Measurements from ENCODE around the gene UBE2G1. TPM values are rescaled to one million over a fixed set of nuclear protein-coding genes. Genes with fewer than 3 reads are reported as not detected.
A peak's percentile ranks its signal among the peaks of the same experiment; 100 is the strongest.
"Not testable (repeated sequence)": the region's sequence is repeated elsewhere in the genome, so short reads cannot be mapped to it uniquely, and the experiment has no call there.

UBE2G1 gene
- polyA plus RNA-seq, 1 experiment = 51.5 TPM

DNA sequence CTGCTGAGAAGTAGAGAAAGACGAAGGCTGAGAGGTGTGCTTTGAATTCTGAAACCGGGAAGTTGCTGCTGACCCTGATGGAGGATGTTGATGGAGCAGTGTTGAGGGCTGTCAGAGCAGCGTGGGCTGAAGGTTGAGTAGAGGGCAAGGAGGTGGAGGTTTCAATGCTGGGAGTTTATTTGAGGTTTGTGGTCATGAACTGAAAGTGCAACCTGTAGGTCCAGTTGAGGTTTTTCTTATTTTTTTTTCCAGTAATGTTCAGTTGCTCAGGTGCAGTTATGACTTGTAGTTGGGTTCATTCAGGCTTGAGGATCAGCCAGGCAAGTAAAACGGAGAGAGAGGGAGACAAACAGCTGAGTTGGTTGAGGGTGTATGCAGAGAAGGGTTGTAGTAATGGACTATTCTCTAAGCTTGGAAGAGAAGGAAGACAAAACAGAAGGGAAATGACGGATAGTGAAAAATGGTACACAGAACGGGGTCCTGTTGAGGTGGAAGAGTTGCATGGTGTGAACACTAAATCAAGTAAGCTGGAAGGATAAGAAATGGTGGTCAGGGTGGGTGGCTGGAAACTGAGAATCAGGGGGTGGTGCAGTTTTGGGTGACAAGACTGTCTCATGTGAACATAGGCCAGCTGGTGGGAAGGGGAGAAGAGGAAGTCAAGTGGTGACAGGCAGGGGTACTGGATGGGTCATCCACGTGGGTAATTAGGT, 8.7 kb upstream of the UBE2G1 start:
- Histone ChIP-seq H3K4me3 (ENCODE audit: low read depth, low read length) (no peak overlapping the region), H3K27me3 (ENCODE audit: control insufficient read depth, insufficient read depth, low read length) (peaks cover 3% of the 10 kb centered on the region), H3K9me3 (ENCODE audit: control insufficient read depth, insufficient read depth, low read length) (no peaks in the 10 kb centered on the region), H3K27ac (ENCODE audit: low read depth, low read length) (no peak overlapping the region)
- CTCF ChIA-PET = no interaction called here
- TF ChIP-seq, protein P1, sequence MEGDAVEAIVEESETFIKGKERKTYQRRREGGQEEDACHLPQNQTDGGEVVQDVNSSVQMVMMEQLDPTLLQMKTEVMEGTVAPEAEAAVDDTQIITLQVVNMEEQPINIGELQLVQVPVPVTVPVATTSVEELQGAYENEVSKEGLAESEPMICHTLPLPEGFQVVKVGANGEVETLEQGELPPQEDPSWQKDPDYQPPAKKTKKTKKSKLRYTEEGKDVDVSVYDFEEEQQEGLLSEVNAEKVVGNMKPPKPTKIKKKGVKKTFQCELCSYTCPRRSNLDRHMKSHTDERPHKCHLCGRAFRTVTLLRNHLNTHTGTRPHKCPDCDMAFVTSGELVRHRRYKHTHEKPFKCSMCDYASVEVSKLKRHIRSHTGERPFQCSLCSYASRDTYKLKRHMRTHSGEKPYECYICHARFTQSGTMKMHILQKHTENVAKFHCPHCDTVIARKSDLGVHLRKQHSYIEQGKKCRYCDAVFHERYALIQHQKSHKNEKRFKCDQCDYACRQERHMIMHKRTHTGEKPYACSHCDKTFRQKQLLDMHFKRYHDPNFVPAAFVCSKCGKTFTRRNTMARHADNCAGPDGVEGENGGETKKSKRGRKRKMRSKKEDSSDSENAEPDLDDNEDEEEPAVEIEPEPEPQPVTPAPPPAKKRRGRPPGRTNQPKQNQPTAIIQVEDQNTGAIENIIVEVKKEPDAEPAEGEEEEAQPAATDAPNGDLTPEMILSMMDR (IDR thresholded peaks at IDR 0.05; ENCODE audit: low read depth, low read length) = no peak
- no peak for DNase-seq (ENCODE audit: low read depth, low spot score)
- POLR2A ChIA-PET = no interaction called here

GRCh38 chr17:4369557-4370230, 3.2 kb upstream of the UBE2G1 start:
- no peaks in the 10 kb centered on the region for H3K27me3 ChIP-seq (ENCODE audit: control insufficient read depth, insufficient read depth, low read length)
- ChIA-PET CTCF (no interaction called here), POLR2A (interaction anchor here (0.5 kb wide), 1 partner anchor 226 kb away, joined by 3 read pairs; no protein-coding TSS in a partner anchor)
- DNase-seq (ENCODE audit: low read depth, low spot score) = no peak
- H3K9me3 ChIP-seq (ENCODE audit: control insufficient read depth, insufficient read depth, low read length) = no peaks in the 10 kb centered on the region; the same call in 1 of the 2 replicates
- no peak overlapping the region for H3K4me3 ChIP-seq (ENCODE audit: low read depth, low read length)
- H3K27ac ChIP-seq (ENCODE audit: low read depth, low read length) = no peak overlapping the region
- TF ChIP-seq, protein P1 (IDR thresholded peaks at IDR 0.05; ENCODE audit: low read depth, low read length) = no peak

- Histone ChIP-seq H3K27me3 (ENCODE audit: control insufficient read depth, insufficient read depth, low read length) (no peaks in the 10 kb centered on the region), H3K9me3 (ENCODE audit: control insufficient read depth, insufficient read depth, low read length) (no peaks in the 10 kb centered on the region; the same call in 1 of the 2 replicates), H3K27ac (ENCODE audit: low read depth, low read length) (no peak overlapping the region), H3K4me3 (ENCODE audit: low read depth, low read length) (no peak overlapping the region)
- no peak for DNase-seq (ENCODE audit: low read depth, low spot score)
- ChIA-PET CTCF (no interaction called here), POLR2A (no interaction called here)
- TF ChIP-seq, protein P1 (IDR thresholded peaks at IDR 0.05; ENCODE audit: low read depth, low read length) = no peak
These were observed 1.9 kb upstream of the UBE2G1 start for GRCh38 chr17:4368341-4368740.

- POLR2A ChIA-PET = interaction anchor here (1.5 kb wide), 1 partner anchor 137 kb away, joined by 3 read pairs; no protein-coding TSS in a partner anchor
- not testable (repeated sequence) for H3K27me3 ChIP-seq (ENCODE audit: control insufficient read depth, insufficient read depth, low read length); H3K27ac ChIP-seq (ENCODE audit: low read depth, low read length)
These were observed 702 bp upstream of the UBE2G1 start for GRCh38 chr17:4367177-4367576.

GRCh38 chr17:4365628-4366326, 698 bp downstream of the UBE2G1 start:
- POLR2A ChIA-PET = interaction anchor here (1.5 kb wide), 1 partner anchor 136 kb away, joined by 3 read pairs; no protein-coding TSS in a partner anchor
- TF ChIP-seq, protein P1 (IDR thresholded peaks at IDR 0.05; ENCODE audit: low read depth, low read length) = no peak

More at GRCh38 chr17:4367177-4367576, 702 bp upstream of the UBE2G1 start:
- H3K9me3 ChIP-seq (ENCODE audit: control insufficient read depth, insufficient read depth, low read length); H3K4me3 ChIP-seq (ENCODE audit: low read depth, low read length); DNase-seq (ENCODE audit: low read depth, low spot score): not testable (repeated sequence)
- CTCF ChIA-PET = interaction anchor here (0.6 kb wide), 1 partner anchor 117 kb away, joined by 6 read pairs; no protein-coding TSS in a partner anchor

More at GRCh38 chr17:4365628-4366326, 698 bp downstream of the UBE2G1 start:
- CTCF ChIA-PET = interaction anchor here (1.8 kb wide), 1 partner anchor 150 kb away, joined by 4 read pairs; no protein-coding TSS in a partner anchor
- Histone ChIP-seq H3K9me3 (ENCODE audit: control insufficient read depth, insufficient read depth, low read length) (no peaks in the 10 kb centered on the region; the same call in 1 of the 2 replicates), H3K27ac (ENCODE audit: low read depth, low read length) (peak overlapping the region; percentile 31), H3K4me3 (ENCODE audit: low read depth, low read length) (peak overlapping the region; percentile 74), H3K27me3 (ENCODE audit: control insufficient read depth, insufficient read depth, low read length) (no peaks in the 10 kb centered on the region)
- no peak for DNase-seq (ENCODE audit: low read depth, low spot score)

Data from AG04450 (cell line).